ENCODE results near the gene GALNT9. TPM values are rescaled to one million over a fixed set of nuclear protein-coding genes. Genes with fewer than 3 reads are reported as not detected.

GALNT9 gene
- polyA plus RNA-seq, 3 donors, result not detected

DNA sequence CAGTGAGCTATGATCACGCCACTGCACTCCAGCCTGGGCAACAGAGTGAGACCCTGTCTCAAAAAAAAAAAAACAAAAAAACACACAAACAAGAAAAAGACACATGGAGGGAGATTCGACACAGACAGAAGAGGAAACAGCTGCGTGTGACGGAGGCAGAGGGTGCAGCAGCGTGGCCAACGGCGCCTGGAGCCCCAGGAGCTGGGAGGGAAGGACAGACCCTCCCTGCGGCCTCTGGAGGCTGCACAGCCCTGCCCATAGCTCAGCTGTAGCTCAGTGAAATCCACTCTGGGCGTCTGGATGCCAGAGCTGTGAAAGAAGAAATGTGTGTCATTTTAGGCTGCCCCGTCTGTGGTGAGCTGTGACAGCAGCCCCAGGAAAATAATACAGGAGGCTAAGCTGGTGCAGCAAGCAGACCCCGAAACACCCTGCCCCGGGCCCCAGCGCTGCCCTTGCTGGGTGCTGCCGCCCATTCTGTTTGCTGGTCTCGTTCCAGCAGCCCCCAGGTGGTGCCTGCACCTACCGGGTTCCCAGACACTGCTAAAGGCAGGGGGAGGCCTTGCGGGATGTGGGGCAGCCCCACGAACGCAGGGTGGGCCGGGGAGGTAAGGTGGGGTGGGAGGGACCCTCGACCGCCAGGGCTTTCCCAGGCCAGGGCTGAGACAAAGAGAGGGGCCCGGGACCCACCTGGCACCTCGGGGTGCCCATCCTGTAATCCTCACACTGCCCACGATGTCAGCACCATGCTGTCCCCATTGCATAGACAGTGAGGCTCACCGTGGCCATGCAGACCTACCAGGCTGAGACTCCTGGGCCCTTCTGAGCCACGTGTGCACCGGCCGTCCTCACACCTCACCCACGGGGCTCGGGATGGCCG, 21.2 kb downstream of the GALNT9 start:
- no peak overlapping the region for H3K27ac ChIP-seq (ENCODE audit: low read depth in 1 of 2, low read length in 2 of 2)
- H3K36me3 ChIP-seq (replicated peaks in 1 of 2; ENCODE audit: control insufficient read depth in 1 of 2, insufficient read depth in 2 of 2, low read length in 2 of 2), result no peaks in the 10 kb centered on the region
- peaks cover 18 to 57% (median 21%) of the 10 kb centered on the region in 7 donors for H3K9me3 Mint-ChIP-seq
- no peak for DNase-seq
- H3K4me2 ChIP-seq (replicated peaks; ENCODE audit: extremely low read depth, low read length, poor library complexity, severe bottlenecking), result no peak overlapping the region
- H3K79me2 ChIP-seq (ENCODE audit: insufficient read depth, low read length), result no peaks in the 10 kb centered on the region
- H2AFZ ChIP-seq (ENCODE audit: insufficient read depth, low read depth, low read length, poor library complexity, severe bottlenecking), result no peak overlapping the region
- intact Hi-C loops (cut with micrococcal nuclease), result no loop called here
- no peaks in the 10 kb centered on the region for H3K4me1 Mint-ChIP-seq
- no peak overlapping the region for H3K4me3 ChIP-seq (replicated peaks in 1 of 3; ENCODE audit: low read depth in 2 of 3, low read length in 3 of 3)
- peaks cover 3 to 13% (median 4%) of the 10 kb centered on the region in 3 donors for H3K27me3 Mint-ChIP-seq (ENCODE audit: low read depth in 3 of 3)
- TF ChIP-seq, protein P1, sequence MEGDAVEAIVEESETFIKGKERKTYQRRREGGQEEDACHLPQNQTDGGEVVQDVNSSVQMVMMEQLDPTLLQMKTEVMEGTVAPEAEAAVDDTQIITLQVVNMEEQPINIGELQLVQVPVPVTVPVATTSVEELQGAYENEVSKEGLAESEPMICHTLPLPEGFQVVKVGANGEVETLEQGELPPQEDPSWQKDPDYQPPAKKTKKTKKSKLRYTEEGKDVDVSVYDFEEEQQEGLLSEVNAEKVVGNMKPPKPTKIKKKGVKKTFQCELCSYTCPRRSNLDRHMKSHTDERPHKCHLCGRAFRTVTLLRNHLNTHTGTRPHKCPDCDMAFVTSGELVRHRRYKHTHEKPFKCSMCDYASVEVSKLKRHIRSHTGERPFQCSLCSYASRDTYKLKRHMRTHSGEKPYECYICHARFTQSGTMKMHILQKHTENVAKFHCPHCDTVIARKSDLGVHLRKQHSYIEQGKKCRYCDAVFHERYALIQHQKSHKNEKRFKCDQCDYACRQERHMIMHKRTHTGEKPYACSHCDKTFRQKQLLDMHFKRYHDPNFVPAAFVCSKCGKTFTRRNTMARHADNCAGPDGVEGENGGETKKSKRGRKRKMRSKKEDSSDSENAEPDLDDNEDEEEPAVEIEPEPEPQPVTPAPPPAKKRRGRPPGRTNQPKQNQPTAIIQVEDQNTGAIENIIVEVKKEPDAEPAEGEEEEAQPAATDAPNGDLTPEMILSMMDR (IDR thresholded peaks at IDR 0.05), result no peak
- peaks cover 19 to 35% of the 10 kb centered on the region in 2 donors for H3K9me3 ChIP-seq (replicated peaks in 1 of 2; ENCODE audit: control insufficient read depth in 1 of 2, insufficient read depth in 1 of 2, low read length in 2 of 2)
- no peaks in the 10 kb centered on the region for H3K27me3 ChIP-seq (ENCODE audit: control insufficient read depth in 2 of 2, insufficient read depth in 2 of 2, low read length in 2 of 2)
- no peaks in the 10 kb centered on the region for H4K20me1 ChIP-seq (ENCODE audit: insufficient read depth, low read length)
- H3K36me3 Mint-ChIP-seq, result no peaks in the 10 kb centered on the region
- WGBS (ENCODE audit: insufficient coverage), result 65% methylated on average over 27 of the region's 32 CpGs
- no peak overlapping the region for H3K27ac Mint-ChIP-seq
- no peaks in the 10 kb centered on the region for H3K4me1 ChIP-seq (ENCODE audit: control insufficient read depth in 1 of 2, insufficient read depth in 2 of 2, low read length in 2 of 2)
- no peak overlapping the region for H3K4me3 Mint-ChIP-seq
- H3K9ac ChIP-seq (ENCODE audit: insufficient read depth, low read length, poor library complexity, severe bottlenecking), result no peak overlapping the region

GRCh38 chr12:132306885-132307191, 22.6 kb downstream of the GALNT9 start:
- Histone ChIP-seq H3K4me2 (replicated peaks; ENCODE audit: extremely low read depth, low read length, poor library complexity, severe bottlenecking) (no peak overlapping the region), H3K79me2 (ENCODE audit: insufficient read depth, low read length) (no peaks in the 10 kb centered on the region), H3K9me3 (replicated peaks in 1 of 2; ENCODE audit: control insufficient read depth in 1 of 2, insufficient read depth in 1 of 2, low read length in 2 of 2) (peaks cover 10 to 32% of the 10 kb centered on the region in 2 donors), H3K36me3 (replicated peaks in 1 of 2; ENCODE audit: control insufficient read depth in 1 of 2, insufficient read depth in 2 of 2, low read length in 2 of 2) (no peaks in the 10 kb centered on the region), H2AFZ (ENCODE audit: insufficient read depth, low read depth, low read length, poor library complexity, severe bottlenecking) (no peak overlapping the region), H3K27ac (ENCODE audit: low read depth in 1 of 2, low read length in 2 of 2) (no peak overlapping the region), H3K9ac (ENCODE audit: insufficient read depth, low read length, poor library complexity, severe bottlenecking) (no peak overlapping the region), H3K4me3 (replicated peaks in 1 of 3; ENCODE audit: low read depth in 2 of 3, low read length in 3 of 3) (no peak overlapping the region), H3K27me3 (ENCODE audit: control insufficient read depth in 2 of 2, insufficient read depth in 2 of 2, low read length in 2 of 2) (no peaks in the 10 kb centered on the region), H4K20me1 (ENCODE audit: insufficient read depth, low read length) (no peaks in the 10 kb centered on the region), H3K4me1 (ENCODE audit: control insufficient read depth in 1 of 2, insufficient read depth in 2 of 2, low read length in 2 of 2) (no peaks in the 10 kb centered on the region)
- TF ChIP-seq, protein P1 (IDR thresholded peaks at IDR 0.05), result no peak
- intact Hi-C loops (cut with micrococcal nuclease), result no loop called here
- WGBS (ENCODE audit: insufficient coverage), result 83% methylated on average over 9 of the region's 10 CpGs
- peaks cover 2 to 14% (median 5%) of the 10 kb centered on the region in 3 donors for H3K27me3 Mint-ChIP-seq (ENCODE audit: low read depth in 3 of 3)
- no peaks in the 10 kb centered on the region for H3K36me3 Mint-ChIP-seq
- H3K27ac Mint-ChIP-seq, result peak overlapping the region in 1 of 7 donors; percentile 31
- no peaks in the 10 kb centered on the region for H3K4me1 Mint-ChIP-seq
- no peak for DNase-seq
- H3K4me3 Mint-ChIP-seq, result no peak overlapping the region
- peaks cover 18 to 55% (median 23%) of the 10 kb centered on the region in 7 donors for H3K9me3 Mint-ChIP-seq
